Large intestine (tissue), 3 donors: ENCODE data around the gene ENKUR. TPM values are rescaled to one million over a fixed set of nuclear protein-coding genes. Genes with fewer than 3 reads are reported as not detected.
"Not testable (repeated sequence)": the region's sequence is repeated elsewhere in the genome, so short reads cannot be mapped to it uniquely, and the experiment has no call there.

Source experiments
- DNase-seq, 2 donors: peaks; one replicate each; pipeline versions ENCODE4 v3.0.0 to v3.0.0-alpha.2; 2013
- H3K27ac ChIP-seq: one replicate; pipeline ENCODE4 v1.5.1; 2013; ENCODE audit warnings: low read length
- H3K27me3 ChIP-seq: 2 replicates; pipeline ENCODE4 v1.6.1; 2013; ENCODE audit warnings: low read length; ENCODE audit not compliant: control insufficient read depth, insufficient read depth
- H3K36me3 ChIP-seq: 2 replicates; pipeline ENCODE4 v1.6.1; 2013; ENCODE audit warnings: low read length; ENCODE audit not compliant: control insufficient read depth, insufficient read depth
- H3K4me1 ChIP-seq: one replicate; pipeline ENCODE4 v1.6.1; 2013; ENCODE audit warnings: low read length; ENCODE audit not compliant: control insufficient read depth, insufficient read depth
- H3K4me3 ChIP-seq: one replicate; pipeline ENCODE4 v1.5.1; 2013; ENCODE audit warnings: low read length
- H3K9me3 ChIP-seq: one replicate; pipeline ENCODE4 v1.6.1; 2013; ENCODE audit warnings: mild to moderate bottlenecking, low read depth, low read length, moderate library complexity; ENCODE audit not compliant: control insufficient read depth
- WGBS: methylation state at CpG from one replicate; pipeline ENCODE4 v1.1.5; 2013; ENCODE audit warnings: low lambda C conversion rate; ENCODE audit not compliant: insufficient coverage; 5-methylcytosine and 5-hydroxymethylcytosine counted together
- polyA plus RNA-seq: library from polyadenylated mRNA; unstranded; fragments of 120-200 nt; gene quantifications from one replicate; pipeline ENCODE4 v1.2.1, GENCODE V29; 2013

The ENKUR gene
- polyA plus RNA-seq, 1 donor = 2.6 TPM

DNA sequence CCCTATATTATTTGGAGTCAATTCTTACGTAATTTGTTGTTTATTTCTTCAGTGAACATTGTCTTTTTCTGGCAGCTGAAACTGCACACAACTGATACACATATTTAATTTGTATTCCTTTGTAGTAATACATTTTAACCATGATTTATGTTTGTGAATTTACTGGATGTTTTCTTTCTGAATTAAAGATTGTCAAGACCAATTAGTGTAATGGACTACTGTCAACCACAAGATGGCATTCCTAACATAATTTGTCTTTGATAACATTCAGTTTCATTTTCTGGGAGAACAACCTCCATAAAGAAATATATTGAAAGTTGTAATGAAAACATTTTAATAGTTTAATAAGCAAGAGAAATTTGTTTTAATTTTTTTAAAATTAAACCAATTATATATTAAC, 10.5 kb upstream of the ENKUR start:
- no peak overlapping the region for H3K4me3 ChIP-seq
- no peaks in the 10 kb centered on the region for H3K9me3 ChIP-seq
- no peak overlapping the region for H3K27ac ChIP-seq
- H3K27me3 ChIP-seq = no peaks in the 10 kb centered on the region
- peak in 1 of 2 donors; percentile 17 for DNase-seq
- WGBS = 100% methylated on average over 1 of the region's 1 CpG
- no peaks in the 10 kb centered on the region for H3K4me1 ChIP-seq
- peaks cover 6% of the 10 kb centered on the region for H3K36me3 ChIP-seq

DNA sequence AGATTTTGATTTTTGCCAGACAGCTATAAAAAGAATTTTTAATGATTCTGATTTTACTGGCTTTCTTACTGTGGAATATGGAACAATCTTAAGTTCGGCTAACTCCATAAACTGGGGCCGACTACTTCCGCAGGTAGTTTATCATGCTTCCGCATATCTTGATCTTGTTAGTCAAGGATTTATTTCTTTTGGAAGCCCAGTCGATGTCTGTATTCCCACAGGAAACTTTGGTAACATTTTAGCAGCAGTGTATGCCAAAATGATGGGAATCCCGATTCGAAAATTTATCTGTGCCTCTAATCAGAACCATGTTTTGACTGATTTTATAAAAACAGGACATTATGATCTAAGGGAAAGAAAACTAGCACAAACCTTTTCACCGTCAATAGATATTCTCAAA, 8.6 kb upstream of the ENKUR start:
- WGBS = 94% methylated on average over 6 of the region's 8 CpGs
- no peak overlapping the region for H3K4me3 ChIP-seq

DNA sequence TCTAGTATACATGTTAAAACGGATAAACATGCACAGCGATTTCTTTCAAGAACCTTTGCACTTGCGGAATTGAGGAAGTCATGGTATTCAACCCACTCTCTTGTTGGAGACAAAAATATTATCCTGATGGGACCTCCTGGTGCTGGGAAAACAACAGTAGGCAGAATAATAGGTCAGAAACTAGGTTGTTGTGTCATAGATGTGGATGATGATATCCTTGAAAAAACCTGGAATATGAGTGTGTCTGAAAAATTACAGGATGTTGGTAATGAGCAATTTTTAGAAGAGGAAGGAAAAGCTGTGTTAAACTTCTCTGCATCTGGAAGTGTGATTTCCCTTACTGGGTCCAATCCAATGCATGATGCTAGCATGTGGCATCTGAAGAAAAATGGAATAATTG, 7.3 kb upstream of the ENKUR start:
- Histone ChIP-seq H3K27me3 (no peaks in the 10 kb centered on the region), H3K4me3 (no peak overlapping the region), H3K9me3 (no peaks in the 10 kb centered on the region), H3K27ac (no peak overlapping the region), H3K4me1 (peaks cover under 1% of the 10 kb centered on the region), H3K36me3 (peaks cover 6% of the 10 kb centered on the region)
- WGBS = 83% methylated on average over 1 of the region's 3 CpGs
- DNase-seq = no peak

More for the DNA sequence above, 8.6 kb upstream of the ENKUR start:
- Histone ChIP-seq H3K27me3 (no peaks in the 10 kb centered on the region), H3K36me3 (peaks cover 6% of the 10 kb centered on the region), H3K27ac (no peak overlapping the region), H3K9me3 (no peaks in the 10 kb centered on the region), H3K4me1 (no peaks in the 10 kb centered on the region)
- DNase-seq = no peak

DNA sequence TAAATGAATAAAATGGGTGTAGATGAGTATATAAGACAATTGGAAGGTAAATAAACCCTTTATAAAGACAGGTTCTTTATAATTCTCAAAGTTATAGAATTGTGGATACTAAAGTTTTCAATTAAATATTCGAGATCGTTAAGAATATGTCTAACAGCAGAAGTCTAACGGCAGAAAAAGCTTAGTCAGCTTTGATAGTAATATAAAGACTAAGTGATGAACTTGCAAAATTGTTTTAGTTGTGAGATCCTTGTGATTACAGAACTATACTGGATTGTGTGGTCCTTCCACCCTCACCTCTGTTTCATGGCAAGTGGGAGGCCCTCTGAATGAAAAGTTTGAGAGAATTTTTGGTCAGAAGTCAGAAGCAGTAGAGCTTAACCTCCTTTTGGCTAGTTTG, 2.7 kb upstream of the ENKUR start:
- Histone ChIP-seq H3K4me1 (peaks cover 8% of the 10 kb centered on the region), H3K27me3 (no peaks in the 10 kb centered on the region), H3K27ac (no peak overlapping the region), H3K9me3 (no peaks in the 10 kb centered on the region), H3K36me3 (peaks cover 4% of the 10 kb centered on the region), H3K4me3 (no peak overlapping the region)
- DNase-seq = no peak
- WGBS = 100% methylated on average over 3 of the region's 3 CpGs

DNA sequence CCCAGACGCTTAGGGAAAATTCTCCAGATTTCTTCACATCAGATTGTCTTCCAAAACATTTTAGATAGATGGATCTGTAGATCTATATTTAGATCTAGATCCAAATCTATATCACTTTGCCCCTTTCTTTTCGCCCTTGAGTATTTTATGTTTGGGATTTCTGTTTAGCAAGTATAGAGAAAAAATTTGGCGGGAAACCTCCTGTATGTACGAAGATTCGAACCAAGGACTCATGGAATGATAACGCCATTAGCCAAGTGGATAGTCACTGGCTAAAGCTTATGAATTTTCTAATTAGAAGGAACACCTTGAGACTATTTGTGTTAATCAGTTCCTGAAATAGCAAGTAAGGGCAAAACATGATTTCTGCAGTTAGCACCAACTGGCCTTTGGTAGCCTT, 1.7 kb upstream of the ENKUR start:
- no peaks in the 10 kb centered on the region for H3K36me3 ChIP-seq
- H3K9me3 ChIP-seq = no peaks in the 10 kb centered on the region
- peak overlapping the region; percentile 100 for H3K27ac ChIP-seq
- no peaks in the 10 kb centered on the region for H3K27me3 ChIP-seq
- DNase-seq = no peak
- H3K4me3 ChIP-seq = peak overlapping the region; percentile 86
- H3K4me1 ChIP-seq = peaks cover 8% of the 10 kb centered on the region
- 100% methylated on average over 1 of the region's 6 CpGs for WGBS

DNA sequence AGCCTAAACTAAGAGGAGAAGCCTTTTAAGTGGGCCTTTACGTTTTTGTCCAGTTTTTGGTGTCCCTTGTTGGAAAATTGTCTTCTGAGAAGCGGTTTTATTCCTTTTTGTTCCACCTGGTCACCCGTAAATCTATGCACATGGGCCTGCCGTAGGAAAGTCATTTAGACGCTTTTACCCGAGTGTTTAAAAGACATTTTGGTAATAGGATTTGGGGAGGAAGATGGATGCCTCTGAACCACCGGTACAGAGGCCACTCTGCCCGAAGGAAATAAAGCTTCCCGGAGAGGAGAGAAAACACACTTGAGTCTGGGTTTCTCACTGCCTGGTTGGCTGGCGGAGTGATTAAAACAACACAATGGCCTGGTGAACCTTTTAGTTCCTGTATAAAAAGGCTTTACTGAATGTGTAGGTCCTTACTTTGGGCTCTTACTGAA, 1.2 kb upstream of the ENKUR start:
- Histone ChIP-seq H3K4me1 (peaks cover 8% of the 10 kb centered on the region), H3K9me3 (no peaks in the 10 kb centered on the region), H3K4me3 (peak overlapping the region; percentile 86), H3K27me3 (no peaks in the 10 kb centered on the region), H3K27ac (peak overlapping the region; percentile 100), H3K36me3 (no peaks in the 10 kb centered on the region)
- DNase-seq = no peak
- 0% methylated on average over 1 of the region's 10 CpGs for WGBS

DNA sequence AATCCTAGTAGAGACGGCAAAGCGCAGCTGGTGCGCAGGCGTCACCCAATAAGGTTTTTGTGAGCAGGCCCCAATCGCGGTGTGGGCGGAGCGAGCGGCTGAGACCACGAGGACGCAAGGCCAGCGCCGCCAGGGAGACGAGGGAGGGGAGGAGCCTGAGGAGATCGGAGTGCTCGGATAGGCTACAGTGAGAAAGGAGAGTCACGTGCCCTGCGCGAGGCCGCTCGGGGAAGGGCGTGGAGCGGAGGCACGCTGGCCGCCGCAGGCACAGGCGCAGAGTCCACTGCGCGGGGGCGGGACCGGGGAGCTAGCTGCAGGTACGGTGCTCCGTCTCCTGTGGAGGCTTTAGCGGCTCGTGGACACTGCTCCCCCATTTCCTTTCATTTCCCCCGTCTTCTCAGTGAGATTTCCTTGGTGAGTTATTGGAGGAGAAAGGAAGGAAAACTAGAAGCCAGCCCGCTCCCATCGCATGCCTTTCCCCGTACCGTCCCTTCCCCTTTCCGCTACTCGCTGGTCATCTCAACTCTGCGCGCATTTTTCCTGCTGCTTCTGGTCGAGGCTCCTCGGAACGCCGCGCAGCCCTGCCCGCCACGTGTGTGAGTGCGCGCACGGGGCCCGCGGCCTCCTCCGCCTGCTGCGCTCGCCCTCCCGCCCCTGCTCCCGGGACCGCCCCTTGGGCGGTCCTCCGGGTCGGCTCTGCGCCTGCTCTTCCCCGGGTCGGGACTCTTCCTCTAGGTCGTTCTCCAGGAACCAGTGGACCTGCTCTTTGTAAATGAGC, 607 bp upstream of the ENKUR start, which contains the start of gene THNSL1:
Gene THNSL1 (plus strand): TSS at position 237 of the 778 bp plus-strand sequence. CDS start 6,612 bp downstream, outside the sequence.
- Histone ChIP-seq H3K4me1 (peaks cover 8% of the 10 kb centered on the region), H3K27me3 (no peaks in the 10 kb centered on the region), H3K27ac (peak within 1 kb of the TSS; percentile 100), H3K36me3 (no peaks in the 10 kb centered on the region), H3K4me3 (peak within 1 kb of the TSS; percentile 86), H3K9me3 (no peaks in the 10 kb centered on the region)
- peak; percentile 100 for DNase-seq
- 0% methylated on average over 1 of the region's 69 CpGs for WGBS

DNA sequence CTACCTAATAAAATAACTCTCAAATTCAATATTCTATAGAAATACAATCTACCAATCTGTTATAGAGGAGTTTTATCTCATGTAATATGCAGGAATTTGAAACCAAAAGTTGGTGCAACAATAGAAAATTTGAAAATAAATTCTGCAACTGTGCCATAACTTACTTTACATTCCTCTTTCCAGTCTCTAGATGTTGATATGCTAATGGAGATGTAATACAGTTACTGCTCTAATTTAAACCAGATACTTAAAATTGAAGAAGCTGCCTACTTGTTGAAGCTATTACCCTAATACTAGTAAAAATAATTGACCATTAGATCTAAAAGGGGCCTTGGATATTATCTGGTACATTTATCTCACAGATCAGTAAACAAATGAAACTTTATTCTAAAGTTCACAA, 1.4 kb downstream of the ENKUR start:
- H3K27me3 ChIP-seq = no peaks in the 10 kb centered on the region
- H3K4me1 ChIP-seq = peaks cover 8% of the 10 kb centered on the region
- no peaks in the 10 kb centered on the region for H3K9me3 ChIP-seq
- no peaks in the 10 kb centered on the region for H3K36me3 ChIP-seq
- H3K27ac ChIP-seq = no peak overlapping the region
- no peak for DNase-seq
- no peak overlapping the region for H3K4me3 ChIP-seq

DNA sequence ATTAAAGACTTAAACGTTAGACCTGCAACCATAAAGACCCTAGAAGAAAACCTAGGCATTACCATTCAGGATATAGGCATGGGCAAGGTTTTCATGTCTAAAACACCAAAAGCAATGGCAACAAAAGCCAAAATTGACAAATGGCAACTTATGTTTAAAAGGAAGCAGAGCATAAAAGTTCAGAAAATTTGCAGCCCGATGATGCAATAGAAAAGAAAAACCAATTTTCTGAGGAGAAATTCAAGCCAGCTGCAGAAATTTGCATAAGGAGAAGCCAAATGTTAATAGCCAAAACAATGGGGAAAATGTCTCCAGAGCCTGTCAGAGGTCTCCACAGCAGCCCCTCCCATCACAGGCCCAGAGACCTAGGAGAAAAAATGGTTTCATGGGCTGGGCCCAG, 4.4 kb downstream of the ENKUR start:
- WGBS = 90% methylated on average over 2 of the region's 2 CpGs
- H3K27me3 ChIP-seq, DNase-seq, H3K4me1 ChIP-seq, H3K9me3 ChIP-seq, H3K4me3 ChIP-seq, H3K27ac ChIP-seq, H3K36me3 ChIP-seq: not testable (repeated sequence)

DNA sequence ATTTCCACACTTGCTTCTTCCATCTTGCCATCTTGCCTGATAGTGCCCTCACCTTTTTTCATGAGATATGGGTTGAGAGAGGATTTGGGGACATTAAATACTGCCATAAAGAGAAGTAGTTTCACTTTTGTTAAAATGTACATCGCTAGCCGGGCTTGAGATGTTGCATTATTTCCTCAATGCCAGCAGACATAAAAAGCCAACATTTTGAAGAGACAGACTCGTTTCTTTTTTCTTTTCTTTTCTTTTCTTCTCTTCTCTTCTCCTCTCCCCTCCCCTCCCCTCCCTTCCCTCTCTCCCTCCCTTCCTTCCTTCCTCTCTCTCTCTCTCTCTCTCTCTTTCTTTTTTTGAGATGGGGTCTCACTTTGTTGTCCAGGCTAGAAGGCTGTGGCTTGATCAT, 17.9 kb downstream of the ENKUR start:
- no peak overlapping the region for H3K4me3 ChIP-seq
- H3K4me1 ChIP-seq = peaks cover 4% of the 10 kb centered on the region
- no peaks in the 10 kb centered on the region for H3K27me3 ChIP-seq
- H3K9me3 ChIP-seq = no peaks in the 10 kb centered on the region
- WGBS = 86% methylated on average over 3 of the region's 3 CpGs
- no peaks in the 10 kb centered on the region for H3K36me3 ChIP-seq
- DNase-seq = no peak
- H3K27ac ChIP-seq = no peak overlapping the region

DNA sequence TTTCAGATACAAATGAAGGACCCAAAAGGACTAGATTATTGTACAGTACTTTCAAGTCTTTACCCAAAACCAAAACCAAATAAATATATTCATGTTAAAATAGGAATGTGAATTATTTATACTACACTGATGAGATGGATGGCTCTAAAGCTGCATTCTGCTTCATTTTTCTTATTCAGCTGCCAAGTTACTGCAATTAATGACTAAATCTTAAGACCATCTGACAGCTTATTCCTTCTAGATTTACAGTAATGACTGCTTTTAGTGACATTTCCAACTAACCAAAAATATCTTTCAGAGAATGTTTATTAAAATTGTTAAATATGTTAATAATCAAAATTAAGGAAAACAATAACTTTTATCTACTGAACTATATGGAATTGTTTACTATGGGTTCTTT, 20.9 kb downstream of the ENKUR start:
- Histone ChIP-seq H3K9me3 (no peaks in the 10 kb centered on the region), H3K4me3 (no peak overlapping the region), H3K27me3 (no peaks in the 10 kb centered on the region)

More for the DNA sequence above, 20.9 kb downstream of the ENKUR start:
- Histone ChIP-seq H3K27ac (no peak overlapping the region), H3K36me3 (no peaks in the 10 kb centered on the region), H3K4me1 (peaks cover 4% of the 10 kb centered on the region)
- no peak for DNase-seq
